GM23248 (cell line): ENCODE data around the gene GSPT1. TPM values are rescaled to one million over a fixed set of nuclear protein-coding genes. Genes with fewer than 3 reads are reported as not detected.
"Not testable (repeated sequence)": the region's sequence is repeated elsewhere in the genome, so short reads cannot be mapped to it uniquely, and the experiment has no call there.

Source experiments
- DNase-seq: peaks from one replicate; pipeline ENCODE4 v3.0.0-alpha.2; 2015
- H2AFZ ChIP-seq: fragments of 200-600 bp; sonication (generic); 2 replicates; pipeline ENCODE4 v1.6.1; 2016; ENCODE audit warnings: antibody characterized with exemption
- H3F3A ChIP-seq: fragments of 200-600 bp; sonication (generic); 2 replicates; pipeline ENCODE4 v1.6.1; 2016; ENCODE audit warnings: mild to moderate bottlenecking, antibody characterized with exemption, mixed run types; ENCODE audit not compliant: insufficient read depth
- H3K27ac ChIP-seq: fragments of 200-600 bp; sonication (generic); 2 replicates; pipeline ENCODE4 v1.5.1; 2016; ENCODE audit warnings: mild to moderate bottlenecking
- H3K27me3 ChIP-seq: fragments of 200-600 bp; sonication (generic); replicated peaks from 2 replicates; pipeline ENCODE4 v1.6.1; 2016; ENCODE audit warnings: mild to moderate bottlenecking; ENCODE audit not compliant: insufficient read depth
- H3K36me3 ChIP-seq: fragments of 200-600 bp; sonication (generic); 2 replicates; pipeline ENCODE4 v1.6.1; 2016; ENCODE audit warnings: low read depth, mild to moderate bottlenecking
- H3K4me1 ChIP-seq: fragments of 200-600 bp; sonication (generic); 2 replicates; pipeline ENCODE4 v1.6.1; 2016; ENCODE audit warnings: mild to moderate bottlenecking; ENCODE audit not compliant: insufficient read depth
- H3K4me2 ChIP-seq: fragments of 200-600 bp; sonication (generic); one replicate; pipeline ENCODE4 v1.6.1; 2016; ENCODE audit warnings: mild to moderate bottlenecking; ENCODE audit not compliant: unreplicated experiment
- H3K4me3 ChIP-seq: fragments of 200-600 bp; sonication (generic); 2 replicates; pipeline ENCODE4 v1.5.1; 2016; ENCODE audit warnings: mild to moderate bottlenecking
- H3K79me2 ChIP-seq: fragments of 200-600 bp; sonication (generic); 2 replicates; pipeline ENCODE4 v1.6.1; 2016; ENCODE audit warnings: mild to moderate bottlenecking; ENCODE audit not compliant: insufficient read depth
- H3K9ac ChIP-seq: fragments of 200-600 bp; sonication (generic); 2 replicates; pipeline ENCODE4 v1.6.1; 2016; ENCODE audit warnings: mild to moderate bottlenecking
- H3K9me2 ChIP-seq: fragments of 200-600 bp; sonication (generic); 2 replicates; pipeline ENCODE4 v1.6.1; 2016; ENCODE audit warnings: mixed run types, mild to moderate bottlenecking, moderate library complexity; ENCODE audit not compliant: insufficient read depth
- H3K9me3 ChIP-seq: fragments of 200-600 bp; sonication (generic); one replicate; pipeline ENCODE4 v1.6.1; 2017; ENCODE audit warnings: low read depth
- H4K20me1 ChIP-seq: fragments of 200-600 bp; sonication (generic); 2 replicates; pipeline ENCODE4 v1.6.0; 2016; ENCODE audit not compliant: insufficient read depth
- EZH2 ChIP-seq: fragments of 200-600 bp; sonication (generic); IDR thresholded peaks from 2 replicates; pipeline ENCODE4 v1.6.1; 2018; ENCODE audit warnings: antibody characterized with exemption, mild to moderate bottlenecking; ENCODE audit not compliant: insufficient read depth, poor library complexity, severe bottlenecking
- EZH2phosphoT487 ChIP-seq: fragments of 200-600 bp; sonication (generic); IDR thresholded peaks from 2 replicates; pipeline ENCODE4 v1.6.1; 2018; ENCODE audit warnings: antibody characterized with exemption, moderate library complexity, mild to moderate bottlenecking, low read depth; ENCODE audit not compliant: insufficient read depth
- WGBS, 2 experiments: methylation state at CpG; one replicate each; pipeline ENCODE4 v1.1.6; 2015 to 2017; ENCODE audit warnings: low lambda C conversion rate in 2 of 2, low coverage in 1 of 2; ENCODE audit errors: missing lambda C conversion rate in 2 of 2; 5-methylcytosine and 5-hydroxymethylcytosine counted together
- in situ Hi-C: fragments of 300-500 bp; cut with MboI; formaldehyde crosslinking; loops from 2 replicates; pipeline ENCODE4 v1.15.0; 2020
- polyA plus RNA-seq: library from polyadenylated mRNA; unstranded; fragments of >200 nt; fragmentation: Nextera tagmentation; extraction: Ambion mirVana; gene quantifications from 2 replicates; pipeline ENCODE4 v1.2.1, GENCODE V29; 2016
- total RNA-seq: library from RNA; depleted of rRNA; stranded (reverse); fragments of >200 nt; shearing (Covaris generic); gene quantifications from 2 replicates; pipeline ENCODE4 v1.2.3, GENCODE V29; 2014; rRNA removed

GSPT1 gene
- total RNA-seq (72.8 and 78.7 TPM in 2 replicates), polyA plus RNA-seq (108 and 112 TPM in 2 replicates)

DNA sequence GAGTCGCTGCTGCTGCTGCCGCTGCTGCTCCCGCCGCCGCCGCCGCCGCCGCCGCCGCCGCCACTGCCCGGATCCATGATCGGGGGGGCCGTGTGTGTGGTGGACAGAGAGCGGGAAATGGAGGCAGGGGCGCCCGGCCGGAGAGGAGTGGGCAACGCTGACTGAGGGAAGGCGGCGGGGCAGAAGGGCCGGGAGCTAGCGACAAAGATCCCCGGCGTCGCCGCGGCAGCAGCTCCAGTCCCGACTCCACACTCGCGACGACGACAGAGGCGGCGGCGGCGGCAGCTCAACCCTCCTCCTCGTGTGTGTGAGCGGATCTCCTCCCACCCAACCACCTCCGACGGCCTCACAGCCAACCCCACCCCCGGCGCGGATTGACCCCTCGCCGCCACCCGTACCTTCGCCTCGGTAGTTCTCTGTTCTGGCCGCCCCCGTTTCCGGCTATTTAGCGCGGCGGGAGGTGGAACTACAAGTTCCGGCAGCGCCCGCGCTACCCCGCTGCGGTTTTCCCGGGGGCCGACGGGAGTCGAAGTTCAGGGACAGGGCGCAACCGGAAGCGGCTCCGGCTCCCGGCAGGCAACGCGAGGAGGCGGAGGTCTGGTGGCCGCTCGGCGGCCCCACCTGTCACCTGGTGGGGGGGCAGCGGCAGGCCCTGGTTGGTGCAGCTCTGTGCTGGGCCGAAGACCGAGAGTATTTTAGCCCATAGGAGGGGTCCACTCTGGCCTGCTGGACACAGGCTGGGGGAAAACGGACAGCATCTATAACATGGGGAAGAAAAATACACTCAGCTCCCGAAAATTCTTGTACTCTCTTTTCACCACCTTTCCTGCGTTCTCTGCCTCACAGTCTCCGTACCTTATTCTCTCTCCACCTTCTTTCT is at the start of gene GSPT1:
GSPT1 (minus strand) TSS at position 313 of the 880 bp plus-strand sequence; CDS start at position 77, 236 bp downstream.
- H4K20me1 ChIP-seq = peaks cover 18% of the 10 kb centered on the region; the same call in 1 of the 2 replicates
- peak within 1 kb of the TSS; percentile 84 for H3K27ac ChIP-seq
- no peaks in the 10 kb centered on the region for H3K27me3 ChIP-seq
- H3K9ac ChIP-seq = peak within 1 kb of the TSS; percentile 92
- no peaks in the 10 kb centered on the region for H3K9me2 ChIP-seq
- peaks cover 28% of the 10 kb centered on the region for H3F3A ChIP-seq
- 2% methylated on average over 52 to 84 of the region's 84 CpGs for WGBS, 2 experiments
- TF ChIP-seq EZH2 (no peak), EZH2phosphoT487 (no peak)
- in situ Hi-C loops = no loop called here
- peak; percentile 99 for DNase-seq
- H3K4me1 ChIP-seq = peaks cover 27% of the 10 kb centered on the region
- no peaks in the 10 kb centered on the region for H3K9me3 ChIP-seq
- peak within 1 kb of the TSS; percentile 76 for H3K4me3 ChIP-seq
- peak within 1 kb of the TSS; percentile 98 for H3K4me2 ChIP-seq
- H3K79me2 ChIP-seq = peaks cover 41% of the 10 kb centered on the region
- H3K36me3 ChIP-seq = peaks cover 7% of the 10 kb centered on the region; the same call in 1 of the 2 replicates
- H2AFZ ChIP-seq = peak within 1 kb of the TSS; percentile 99

DNA sequence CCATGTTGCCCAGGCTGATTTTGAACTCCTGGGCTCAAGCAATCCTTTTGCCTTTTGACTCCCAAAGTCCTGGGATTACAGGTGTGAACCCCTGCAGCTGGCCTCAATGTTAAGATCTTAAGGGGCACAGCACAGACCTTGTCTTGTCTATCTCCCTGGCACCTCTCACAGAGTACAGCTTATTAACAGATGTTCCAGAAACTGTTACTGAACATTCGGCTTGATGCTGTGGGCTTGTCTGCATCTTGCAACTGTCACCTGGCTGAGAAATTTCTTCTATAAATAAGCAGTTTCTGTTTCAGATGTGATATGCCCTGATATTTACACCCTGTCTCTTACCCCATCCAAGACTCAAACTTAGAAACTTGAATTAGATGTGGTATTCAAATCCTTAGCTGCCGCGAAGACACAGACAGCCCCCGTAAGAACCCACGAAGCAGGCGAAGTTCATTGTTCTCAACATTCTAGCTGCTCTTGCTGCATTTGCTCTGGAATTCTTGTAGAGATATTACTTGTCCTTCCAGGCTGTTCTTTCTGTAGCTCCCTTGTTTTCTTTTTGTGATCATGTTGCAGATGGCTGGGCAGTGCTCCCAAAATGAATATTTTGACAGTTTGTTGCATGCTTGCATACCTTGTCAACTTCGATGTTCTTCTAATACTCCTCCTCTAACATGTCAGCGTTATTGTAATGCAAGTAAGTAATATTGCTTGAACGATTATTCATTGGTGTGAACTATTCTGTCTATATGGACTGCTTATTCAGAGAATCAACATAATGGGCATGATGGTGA is 49.2 kb upstream of the GSPT1 start, which contains the start of gene TNFRSF17:
TNFRSF17 (plus strand) TSS at position 450 of the 791 bp plus-strand sequence; CDS start at position 565, 115 bp downstream.
- TF ChIP-seq EZH2phosphoT487 = no peak
- TF ChIP-seq EZH2 = no peak
- H3K9ac ChIP-seq = 0 out of 2 replicates have a peak within 1 kb of the TSS, but pooled peaks have one; percentile 0
- no peaks in the 10 kb centered on the region for H3K9me2 ChIP-seq
- H3K4me1 ChIP-seq = 0 out of 2 replicates have a peak, but pooled peaks cover 6% of the 10 kb centered on the region
- no peak within 1 kb of the TSS for H3K27ac ChIP-seq
- H3K4me3 ChIP-seq = peak within 1 kb of the TSS; percentile 22; the same call in 1 of the 2 replicates
- H3K36me3 ChIP-seq = no peaks in the 10 kb centered on the region
- 33% methylated on average over 9 of the region's 9 CpGs for WGBS, 2 experiments
- H3F3A ChIP-seq = peaks cover 7% of the 10 kb centered on the region
- H2AFZ ChIP-seq = peak within 1 kb of the TSS; percentile 62
- H3K27me3 ChIP-seq = no peaks in the 10 kb centered on the region
- no peaks in the 10 kb centered on the region for H3K79me2 ChIP-seq
- H4K20me1 ChIP-seq = no peaks in the 10 kb centered on the region
- no peaks in the 10 kb centered on the region for H3K9me3 ChIP-seq
- in situ Hi-C loops = no loop called here
- H3K4me2 ChIP-seq = peak within 1 kb of the TSS; percentile 42
- DNase-seq = peak; percentile 38

DNA sequence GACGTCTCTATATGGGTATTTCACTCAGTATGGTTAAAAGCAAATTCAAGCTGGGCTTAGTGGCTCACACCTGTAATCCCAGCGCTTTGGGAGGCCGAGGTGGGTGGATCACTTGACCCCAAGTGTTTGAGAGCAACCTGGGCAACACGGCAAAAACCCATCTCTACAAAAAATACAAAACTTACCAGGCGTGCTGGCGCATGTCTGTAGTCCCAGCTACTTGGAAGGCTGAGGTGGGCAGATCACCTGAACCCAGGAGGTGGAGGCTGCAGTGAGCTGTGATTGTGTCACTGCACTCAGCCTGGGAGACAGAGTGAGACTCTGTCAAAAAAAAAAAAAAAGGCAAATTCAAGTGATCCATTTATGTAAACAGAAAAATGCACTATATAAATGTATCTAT is 48.0 kb upstream of the GSPT1 start:
- Histone ChIP-seq H3F3A (peaks cover 7% of the 10 kb centered on the region), H3K9ac (no peak overlapping the region), H3K9me3 (no peaks in the 10 kb centered on the region), H3K27me3 (no peaks in the 10 kb centered on the region), H3K4me1 (0 out of 2 replicates have a peak, but pooled peaks cover 6% of the 10 kb centered on the region), H2AFZ (no peak overlapping the region), H4K20me1 (no peaks in the 10 kb centered on the region), H3K79me2 (no peaks in the 10 kb centered on the region), H3K36me3 (no peaks in the 10 kb centered on the region), H3K4me3 (no peak overlapping the region), H3K9me2 (no peaks in the 10 kb centered on the region), H3K27ac (no peak overlapping the region), H3K4me2 (no peak overlapping the region)
- in situ Hi-C loops = no loop called here
- WGBS, 2 experiments = 84 to 85% methylated on average over 6 of the region's 6 CpGs
- no peak for TF ChIP-seq EZH2
- no peak for DNase-seq

DNA sequence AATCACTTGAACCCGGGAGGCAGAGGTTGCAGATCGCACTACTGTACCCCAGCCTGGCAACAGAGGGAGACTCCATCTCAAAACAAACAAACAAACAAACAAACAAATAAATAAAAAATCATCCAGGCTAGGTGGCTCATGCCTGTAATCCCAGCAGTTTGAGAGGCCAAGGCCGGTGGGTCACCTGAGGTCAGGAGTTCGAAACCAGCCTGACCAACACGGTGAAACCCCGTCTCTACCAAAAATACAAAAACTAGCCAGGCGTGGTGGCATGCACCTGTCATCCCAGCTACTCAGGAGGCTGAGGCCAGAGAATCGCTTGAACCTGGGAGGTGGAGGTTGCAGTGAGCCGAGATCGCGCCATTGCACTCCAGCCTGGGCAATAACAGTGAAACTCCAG is 47.2 kb upstream of the GSPT1 start:
- peaks cover 12% of the 10 kb centered on the region for H3K4me1 ChIP-seq
- H2AFZ ChIP-seq, H3K36me3 ChIP-seq, H3K27me3 ChIP-seq, H3K9me2 ChIP-seq, H3K27ac ChIP-seq, H3K4me2 ChIP-seq, H3K9ac ChIP-seq, H3K79me2 ChIP-seq, H4K20me1 ChIP-seq, in situ Hi-C loops, H3K4me3 ChIP-seq, DNase-seq, H3K9me3 ChIP-seq: not testable (repeated sequence)
- WGBS, 2 experiments = 88 to 90% methylated on average over 11 of the region's 11 CpGs
- H3F3A ChIP-seq = peaks cover 11% of the 10 kb centered on the region

DNA sequence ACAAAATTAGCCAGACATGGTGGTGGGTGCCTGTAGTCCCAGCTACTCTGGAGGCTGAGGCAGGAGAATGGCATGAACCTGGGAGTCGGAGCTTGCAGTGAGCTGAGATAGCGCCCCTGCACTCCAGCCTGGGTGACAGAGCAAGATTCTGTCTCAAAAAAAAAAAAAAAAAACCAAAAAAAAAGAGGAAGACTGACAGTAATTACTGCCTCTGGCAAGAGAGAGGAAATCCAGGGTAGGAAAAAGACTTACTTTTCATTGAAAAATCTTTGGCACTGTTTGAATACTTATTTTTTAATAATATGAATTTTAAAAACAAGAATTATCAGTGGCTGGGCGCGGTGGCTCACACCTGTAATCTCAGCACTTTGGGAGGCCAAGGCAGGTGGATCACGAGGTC is 46.7 kb upstream of the GSPT1 start:
- H3F3A ChIP-seq = peaks cover 17% of the 10 kb centered on the region
- 97 to 98% methylated on average over 5 of the region's 5 CpGs for WGBS, 2 experiments
- in situ Hi-C loops, H3K9me2 ChIP-seq, H3K27ac ChIP-seq, H2AFZ ChIP-seq, H3K36me3 ChIP-seq, H3K4me3 ChIP-seq, H3K9me3 ChIP-seq, H3K4me2 ChIP-seq, H4K20me1 ChIP-seq, DNase-seq, H3K27me3 ChIP-seq, H3K79me2 ChIP-seq, H3K9ac ChIP-seq: not testable (repeated sequence)
- H3K4me1 ChIP-seq = peaks cover 17% of the 10 kb centered on the region
